Keratinocyte (primary cell): Measurements from ENCODE around the gene DENND11. TPM values are rescaled to one million over a fixed set of nuclear protein-coding genes. Genes with fewer than 3 reads are reported as not detected.
A peak's percentile ranks its signal among the peaks of the same experiment; 100 is the strongest.

ENCODE experiments used
- DNase-seq: peaks from one replicate; pipeline ENCODE4 v3.0.0-alpha.2; 2011; ENCODE audit warnings: low read depth, missing footprints, low spot score
- FAIRE-seq: peaks from 2 replicates; lab custom pipeline; 2011; peaks lifted over from hg19 to GRCh38; lab: Jason Lieb, UNC
- H2AFZ ChIP-seq: 2 replicates; pipeline ENCODE4 v1.6.0; 2012; ENCODE audit warnings: low read length, control low read depth, inconsistent platforms; ENCODE audit not compliant: control insufficient read depth
- H3K27ac ChIP-seq: 2 replicates; pipeline ENCODE4 v1.5.1; 2011; ENCODE audit warnings: low read length; ENCODE audit not compliant: control insufficient read depth, insufficient read depth
- H3K27me3 ChIP-seq: 3 replicates; pipeline ENCODE4 v1.6.0; 2011; ENCODE audit warnings: low read length; ENCODE audit not compliant: control insufficient read depth, insufficient read depth; ENCODE audit errors: extremely low read depth
- H3K36me3 ChIP-seq, 2 experiments: 2 replicates in 1 of 2; 3 replicates in 1 of 2; pipeline ENCODE4 v1.5.1; 2011; ENCODE audit warnings: low read length in 2 of 2, mild to moderate bottlenecking in 1 of 2; ENCODE audit not compliant: control insufficient read depth in 2 of 2, insufficient read depth in 2 of 2; ENCODE audit errors: extremely low read depth in 1 of 2
- H3K4me1 ChIP-seq: 3 replicates; pipeline ENCODE4 v1.5.1; 2011; ENCODE audit warnings: low read length; ENCODE audit not compliant: control insufficient read depth, insufficient read depth; ENCODE audit errors: extremely low read depth
- H3K4me2 ChIP-seq: 3 replicates; pipeline ENCODE4 v1.6.0; 2011; ENCODE audit warnings: low read depth, low read length; ENCODE audit not compliant: control insufficient read depth, insufficient read depth; ENCODE audit errors: extremely low read depth
- H3K4me3 ChIP-seq, 3 experiments: fragments of 200-600 bp in 1 of 3; sonication (generic) in 1 of 3; 2 replicates in 2 of 3; 3 replicates in 1 of 3; pipeline ENCODE4 v1.5.1; 2011 to 2016; ENCODE audit warnings: low read length in 3 of 3, mild to moderate bottlenecking in 3 of 3, control low read depth in 2 of 3, inconsistent platforms in 1 of 3, low read depth in 1 of 3, mixed read lengths in 1 of 3, mixed run types in 1 of 3, moderate library complexity in 1 of 3; ENCODE audit not compliant: control insufficient read depth in 2 of 3, insufficient read depth in 2 of 3; ENCODE audit errors: extremely low read depth in 1 of 3
- H3K79me2 ChIP-seq: 2 replicates; pipeline ENCODE4 v1.6.0; 2012; ENCODE audit warnings: low read length; ENCODE audit not compliant: control insufficient read depth, insufficient read depth
- H3K9ac ChIP-seq: 3 replicates; pipeline ENCODE4 v1.6.0; 2011; ENCODE audit warnings: low read length; ENCODE audit not compliant: control insufficient read depth, insufficient read depth; ENCODE audit errors: extremely low read depth
- H3K9me1 ChIP-seq: 3 replicates; pipeline ENCODE4 v1.6.0; 2011; ENCODE audit warnings: low read length; ENCODE audit not compliant: control insufficient read depth, insufficient read depth; ENCODE audit errors: extremely low read depth
- H3K9me3 ChIP-seq: 2 replicates; pipeline ENCODE4 v1.5.1; 2012; ENCODE audit warnings: low read depth, low read length; ENCODE audit not compliant: control insufficient read depth
- H4K20me1 ChIP-seq: 3 replicates; pipeline ENCODE4 v1.6.0; 2011; ENCODE audit warnings: low read length; ENCODE audit not compliant: control insufficient read depth, insufficient read depth; ENCODE audit errors: extremely low read depth
- EZH2 ChIP-seq: IDR thresholded peaks from one replicate; pipeline ENCODE4 v1.6.1; 2012; ENCODE audit warnings: inconsistent platforms, mild to moderate bottlenecking, low read length, moderate library complexity
- dilution Hi-C: fragments of 300-500 bp; cut with MboI; formaldehyde crosslinking; loops from one replicate; pipeline ENCODE4 v1.7.0; 2020; ENCODE audit warnings: low sequenced_read_pairs; ENCODE audit not compliant: extremely low pct_ligation_motif_present
- polyA plus RNA-seq, 5 experiments: library from polyadenylated mRNA; depleted of rRNA in 3 of 5; stranded (reverse) in 3 of 5; stranded (forward) in 1 of 5; unstranded in 1 of 5; fragments of >200 nt; gene quantifications; 1 replicate in 1 of 5; 2 replicates in 3 of 5; 3 replicates in 1 of 5; pipeline versions ENCODE4 v1.2.1 to v1.2.3, GENCODE V29; 2011 to 2012; ENCODE audit warnings: missing spikeins in 2 of 5, low read depth in 1 of 5, low replicate concordance in 1 of 5
- TF ChIP-seq, protein P1 (sequence below), 3 experiments: IDR thresholded peaks in 1 of 3; conservative IDR thresholded peaks in 1 of 3; optimal IDR thresholded peaks in 1 of 3; 2 replicates in 2 of 3; 3 replicates in 1 of 3; pipeline versions ENCODE3 to v1.5.1; 2011; ENCODE audit warnings: low read length in 3 of 3, mild to moderate bottlenecking in 3 of 3, moderate library complexity in 2 of 3, control low read depth in 1 of 3, inconsistent platforms in 1 of 3; ENCODE audit not compliant: insufficient read depth in 2 of 3; ENCODE audit errors: extremely low read depth in 1 of 3

The DENND11 gene
- polyA plus RNA-seq, 1 donor (not counting 4 experiments of a cell fraction or from before 2014, with no cell fraction given), result 5.4 TPM

DNA sequence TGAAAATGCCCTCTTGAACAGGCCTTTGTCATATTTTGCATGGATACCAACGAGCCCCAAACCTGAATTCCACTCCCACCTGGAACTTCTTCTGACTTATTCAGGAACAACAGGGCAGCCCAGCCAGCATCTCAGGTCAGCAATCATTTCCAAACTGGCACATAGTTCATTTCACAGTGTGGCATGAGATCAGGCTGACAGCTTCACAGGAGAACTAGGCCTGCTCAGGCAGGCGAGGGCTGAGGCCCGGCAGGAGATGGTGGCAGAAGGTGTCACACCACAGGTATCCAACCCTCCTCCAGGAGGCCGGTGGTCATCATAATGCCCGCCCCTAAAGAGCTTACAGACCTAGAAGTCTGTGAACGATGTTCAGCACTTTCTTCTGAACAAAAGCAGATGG, 42.5 kb downstream of the DENND11 start:
- FAIRE-seq, result no peak
- TF ChIP-seq EZH2, result no peak
- TF ChIP-seq, protein P1, sequence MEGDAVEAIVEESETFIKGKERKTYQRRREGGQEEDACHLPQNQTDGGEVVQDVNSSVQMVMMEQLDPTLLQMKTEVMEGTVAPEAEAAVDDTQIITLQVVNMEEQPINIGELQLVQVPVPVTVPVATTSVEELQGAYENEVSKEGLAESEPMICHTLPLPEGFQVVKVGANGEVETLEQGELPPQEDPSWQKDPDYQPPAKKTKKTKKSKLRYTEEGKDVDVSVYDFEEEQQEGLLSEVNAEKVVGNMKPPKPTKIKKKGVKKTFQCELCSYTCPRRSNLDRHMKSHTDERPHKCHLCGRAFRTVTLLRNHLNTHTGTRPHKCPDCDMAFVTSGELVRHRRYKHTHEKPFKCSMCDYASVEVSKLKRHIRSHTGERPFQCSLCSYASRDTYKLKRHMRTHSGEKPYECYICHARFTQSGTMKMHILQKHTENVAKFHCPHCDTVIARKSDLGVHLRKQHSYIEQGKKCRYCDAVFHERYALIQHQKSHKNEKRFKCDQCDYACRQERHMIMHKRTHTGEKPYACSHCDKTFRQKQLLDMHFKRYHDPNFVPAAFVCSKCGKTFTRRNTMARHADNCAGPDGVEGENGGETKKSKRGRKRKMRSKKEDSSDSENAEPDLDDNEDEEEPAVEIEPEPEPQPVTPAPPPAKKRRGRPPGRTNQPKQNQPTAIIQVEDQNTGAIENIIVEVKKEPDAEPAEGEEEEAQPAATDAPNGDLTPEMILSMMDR (optimal IDR thresholded peaks at IDR 0.05 in 1 of 3, IDR thresholded peaks at IDR 0.05 in 1 of 3, conservative IDR thresholded peaks at IDR 0.05 in 1 of 3; ENCODE audit: extremely low read depth in 1 of 3, insufficient read depth in 2 of 3, low read length in 3 of 3), result no peak
- H4K20me1 ChIP-seq, result no peaks in the 10 kb centered on the region
- peaks cover 4% of the 10 kb centered on the region for H3K4me1 ChIP-seq
- H3K27me3 ChIP-seq, result no peaks in the 10 kb centered on the region
- H3K9me3 ChIP-seq, result no peaks in the 10 kb centered on the region
- H3K4me2 ChIP-seq, result no peak overlapping the region
- no peak overlapping the region for H3K4me3 ChIP-seq
- H3K36me3 ChIP-seq, result peaks cover 2 to 13% of the 10 kb centered on the region in 2 experiments
- H3K9me1 ChIP-seq, result no peaks in the 10 kb centered on the region
- no peaks in the 10 kb centered on the region for H3K79me2 ChIP-seq
- H3K27ac ChIP-seq, result no peak overlapping the region
- H3K9ac ChIP-seq, result no peak overlapping the region
- no peak for DNase-seq
- H2AFZ ChIP-seq, result no peak overlapping the region
- dilution Hi-C loops, result no loop called here

DNA sequence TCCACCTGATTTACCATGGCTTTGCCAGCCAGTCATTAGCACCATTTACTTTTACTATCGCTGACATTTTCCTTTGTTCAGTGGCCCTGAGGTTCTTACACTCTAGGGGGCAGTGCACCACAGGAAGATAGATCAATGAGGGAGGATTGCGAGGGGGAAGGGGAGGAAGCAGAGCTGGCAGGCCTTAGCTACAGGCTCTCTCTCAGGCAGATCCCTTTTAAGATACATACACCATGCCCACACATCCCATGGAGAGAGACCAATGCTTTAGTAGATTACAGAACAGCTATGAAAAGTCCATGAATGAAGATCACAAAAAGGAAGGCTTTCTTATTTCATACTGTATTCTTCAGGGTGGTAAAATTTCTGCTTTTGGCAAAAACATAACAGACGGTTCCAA, 47.4 kb downstream of the DENND11 start:
- Histone ChIP-seq H3K4me3 (no peak overlapping the region), H3K27me3 (no peaks in the 10 kb centered on the region), H3K27ac (no peak overlapping the region), H3K4me2 (no peak overlapping the region), H2AFZ (no peak overlapping the region), H3K79me2 (no peaks in the 10 kb centered on the region), H3K4me1 (no peaks in the 10 kb centered on the region), H4K20me1 (no peaks in the 10 kb centered on the region), H3K36me3 (peaks cover 9 to 12% of the 10 kb centered on the region in 2 experiments), H3K9ac (no peak overlapping the region), H3K9me3 (no peaks in the 10 kb centered on the region), H3K9me1 (no peaks in the 10 kb centered on the region)
- DNase-seq, result no peak
- FAIRE-seq, result no peak
- TF ChIP-seq EZH2, result no peak
- TF ChIP-seq, protein P1 (optimal IDR thresholded peaks at IDR 0.05 in 1 of 3, IDR thresholded peaks at IDR 0.05 in 1 of 3, conservative IDR thresholded peaks at IDR 0.05 in 1 of 3; ENCODE audit: extremely low read depth in 1 of 3, insufficient read depth in 2 of 3, low read length in 3 of 3), result peak; percentile 64 to 75 (median 73)
- dilution Hi-C loops, result no loop called here
